Ishikawa (cell line): ENCODE measurements around the gene PARP11.

Experiments
- CEBPB ChIP-seq: IDR thresholded peaks from 2 replicates; pipeline ENCODE4 v1.6.1; 2012
- CREB1 ChIP-seq: IDR thresholded peaks from 2 replicates; pipeline ENCODE4 v1.6.1; 2012; ENCODE audit warnings: low read depth
- EGR1 ChIP-seq: IDR thresholded peaks from 2 replicates; pipeline ENCODE4 v1.6.1; 2012
- EP300 ChIP-seq: IDR thresholded peaks from 2 replicates; pipeline ENCODE4 v1.6.1; 2012; ENCODE audit warnings: borderline replicate concordance
- FOXM1 ChIP-seq: IDR thresholded peaks from 2 replicates; pipeline ENCODE4 v1.6.1; 2012; ENCODE audit warnings: low read depth, borderline replicate concordance
- NFIC ChIP-seq: IDR thresholded peaks from 2 replicates; pipeline ENCODE4 v1.6.1; 2012
- RAD21 ChIP-seq: IDR thresholded peaks from 2 replicates; pipeline ENCODE4 v1.6.1; 2012; ENCODE audit warnings: low read depth
- REST ChIP-seq: IDR thresholded peaks from 2 replicates; pipeline ENCODE4 v1.6.1; 2012; ENCODE audit warnings: low read depth, mild to moderate bottlenecking
- TAF1 ChIP-seq: IDR thresholded peaks from 2 replicates; pipeline ENCODE4 v1.6.1; 2012; ENCODE audit warnings: low read depth, mild to moderate bottlenecking
- TCF12 ChIP-seq: IDR thresholded peaks from 2 replicates; pipeline ENCODE4 v1.6.1; 2012; ENCODE audit warnings: low read depth
- TEAD4 ChIP-seq: IDR thresholded peaks from 2 replicates; pipeline ENCODE4 v1.6.1; 2012
- YY1 ChIP-seq: IDR thresholded peaks from 2 replicates; pipeline ENCODE4 v1.6.1; 2012; ENCODE audit warnings: low read depth
- ZBTB7A ChIP-seq: IDR thresholded peaks from 2 replicates; pipeline ENCODE4 v1.6.1; 2012; ENCODE audit warnings: low read depth
- TF ChIP-seq, protein P1 (sequence below): IDR thresholded peaks from 2 replicates; pipeline ENCODE4 v1.6.1; 2012
- TF ChIP-seq, protein P2 (sequence below): IDR thresholded peaks from 2 replicates; pipeline ENCODE4 v1.6.1; 2012

Gene PARP11

DNA sequence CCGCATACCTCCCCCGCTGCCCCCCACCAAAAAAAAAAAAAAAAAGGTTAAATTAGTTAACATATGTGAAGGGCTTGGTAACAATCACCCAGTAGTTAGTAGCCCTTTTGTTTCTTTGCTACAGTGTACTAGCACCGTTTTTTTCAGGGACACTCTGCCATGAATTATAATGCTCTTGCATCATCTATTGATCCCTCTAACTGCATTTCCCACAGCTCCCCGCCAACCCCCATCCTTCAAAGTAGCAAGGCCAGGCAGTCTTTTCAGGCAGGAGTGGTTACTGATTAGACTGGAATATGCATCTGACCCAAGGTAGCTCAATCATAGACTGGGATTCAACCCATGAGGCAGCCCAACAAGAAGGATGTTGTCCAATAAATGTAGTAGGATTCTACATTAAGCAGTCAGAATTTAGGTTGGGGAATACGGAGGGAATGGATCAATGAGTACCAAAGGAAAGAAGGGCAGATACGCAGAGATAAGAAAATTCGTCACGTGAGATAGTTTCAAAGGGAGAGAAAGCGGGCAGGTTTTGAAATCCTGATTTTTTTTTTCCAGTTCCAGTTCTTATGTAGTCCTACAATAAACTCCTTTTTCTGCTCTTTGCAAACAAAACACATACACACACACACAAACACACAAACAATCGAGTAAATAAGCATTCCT is 80.4 kb downstream of the PARP11 start:
- no peak for TF ChIP-seq ZBTB7A
- TF ChIP-seq, protein P1, sequence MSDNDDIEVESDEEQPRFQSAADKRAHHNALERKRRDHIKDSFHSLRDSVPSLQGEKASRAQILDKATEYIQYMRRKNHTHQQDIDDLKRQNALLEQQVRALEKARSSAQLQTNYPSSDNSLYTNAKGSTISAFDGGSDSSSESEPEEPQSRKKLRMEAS, result no peak
- no peak for TF ChIP-seq FOXM1
- no peak for TF ChIP-seq NFIC
- TF ChIP-seq YY1, result no peak
- no peak for TF ChIP-seq CREB1
- no peak for TF ChIP-seq EGR1
- TF ChIP-seq REST, result no peak
- TF ChIP-seq TEAD4, result no peak
- TF ChIP-seq EP300, result no peak
- no peak for TF ChIP-seq TAF1
- TF ChIP-seq TCF12, result no peak
- TF ChIP-seq, protein P2, sequence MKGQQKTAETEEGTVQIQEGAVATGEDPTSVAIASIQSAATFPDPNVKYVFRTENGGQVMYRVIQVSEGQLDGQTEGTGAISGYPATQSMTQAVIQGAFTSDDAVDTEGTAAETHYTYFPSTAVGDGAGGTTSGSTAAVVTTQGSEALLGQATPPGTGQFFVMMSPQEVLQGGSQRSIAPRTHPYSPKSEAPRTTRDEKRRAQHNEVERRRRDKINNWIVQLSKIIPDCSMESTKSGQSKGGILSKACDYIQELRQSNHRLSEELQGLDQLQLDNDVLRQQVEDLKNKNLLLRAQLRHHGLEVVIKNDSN, result no peak

GRCh38 chr12:3791256-3791874 is 81.8 kb downstream of the PARP11 start:
- TF ChIP-seq ZBTB7A (no peak), REST (no peak), FOXM1 (no peak), TAF1 (no peak), YY1 (no peak), CEBPB (no peak), EGR1 (no peak), CREB1 (no peak), RAD21 (no peak), TEAD4 (no peak)
- TF ChIP-seq, protein P2, result no peak
- TF ChIP-seq, protein P1, result no peak

DNA sequence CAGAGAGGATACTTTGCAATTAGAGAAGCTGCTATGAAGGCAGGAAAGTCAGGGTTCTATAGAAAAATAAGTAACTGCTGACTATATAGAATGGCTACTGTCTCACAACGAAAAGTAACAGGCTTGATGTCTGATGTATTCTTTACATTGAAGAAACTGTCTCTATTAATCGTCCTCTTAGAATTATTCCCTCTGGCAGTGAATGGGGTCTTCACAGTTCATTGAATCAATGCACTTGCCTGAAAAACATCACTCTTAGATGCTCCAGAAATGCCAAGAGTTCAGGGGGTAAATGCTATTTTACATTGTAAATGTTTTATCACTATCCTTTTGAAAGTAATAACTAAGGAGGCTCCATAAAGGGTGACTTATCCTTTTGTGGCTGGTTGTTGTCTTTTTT is 82.6 kb downstream of the PARP11 start:
- no peak for TF ChIP-seq TEAD4
- TF ChIP-seq EGR1, result no peak
- TF ChIP-seq, protein P2, result no peak
- TF ChIP-seq TCF12, result no peak
- TF ChIP-seq REST, result no peak

DNA sequence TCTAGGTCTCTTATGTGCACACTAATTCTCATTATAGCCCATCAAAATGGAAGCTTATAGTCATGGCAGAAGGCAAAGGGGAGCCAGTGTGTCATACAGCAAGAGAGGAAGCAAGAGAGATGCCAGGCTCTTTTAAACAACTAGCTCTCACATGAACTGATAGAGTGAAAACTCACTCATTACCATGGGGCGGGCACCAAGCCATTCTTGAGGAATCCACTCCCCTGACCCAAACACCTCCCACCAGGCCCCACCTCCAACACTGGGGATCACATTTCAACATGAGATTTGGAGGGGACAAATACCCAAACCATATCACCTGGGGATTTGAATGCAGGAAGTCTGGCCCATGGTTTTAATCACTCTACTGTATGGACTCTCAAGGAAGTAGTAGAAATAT is 83.4 kb downstream of the PARP11 start:
- TF ChIP-seq ZBTB7A (no peak), REST (no peak), CEBPB (no peak), TCF12 (no peak), EGR1 (no peak), NFIC (no peak), RAD21 (no peak), TEAD4 (no peak), CREB1 (no peak), YY1 (no peak), TAF1 (no peak), EP300 (no peak), FOXM1 (no peak)
- TF ChIP-seq, protein P1, result no peak
- TF ChIP-seq, protein P2, result no peak
